Lung (tissue), 12 donors: ENCODE results near the gene HIP1R. TPM values are rescaled to one million over a fixed set of nuclear protein-coding genes. Genes with fewer than 3 reads are reported as not detected.

Experiments used
- ATAC-seq: fragments of 200-7000 bp; cut with Tn5 transposase; one replicate; pipeline ENCODE4 v1.9.1; 2020; ENCODE audit warnings: moderate number of reproducible peaks; ENCODE audit not compliant: insufficient read depth, low FRiP score
- DNase-seq, 3 donors: peaks; one replicate each; pipeline ENCODE4 v3.0.0-alpha.2; 2013 to 2017
- H3K27ac ChIP-seq, 2 donors: one replicate each; pipeline ENCODE4 v1.5.1; 2013; ENCODE audit warnings: mild to moderate bottlenecking in 2 of 2, moderate library complexity in 2 of 2, control low read depth in 1 of 2, inconsistent platforms in 1 of 2, low read depth in 1 of 2, low read length in 1 of 2
- H3K27me3 ChIP-seq, 3 donors: one replicate each; pipeline ENCODE4 v1.5.1; 2013; ENCODE audit warnings: low read length in 2 of 3; ENCODE audit not compliant: control insufficient read depth in 3 of 3, insufficient read depth in 3 of 3
- H3K36me3 ChIP-seq, 4 donors: one replicate each; pipeline ENCODE4 v1.5.1; 2013; ENCODE audit warnings: low read length in 4 of 4, mild to moderate bottlenecking in 1 of 4, moderate library complexity in 1 of 4; ENCODE audit not compliant: control insufficient read depth in 4 of 4, insufficient read depth in 4 of 4
- H3K4me1 ChIP-seq, 5 donors: one replicate each; pipeline ENCODE4 v1.5.1; 2013; ENCODE audit warnings: low read length in 5 of 5, mild to moderate bottlenecking in 2 of 5, moderate library complexity in 1 of 5; ENCODE audit not compliant: control insufficient read depth in 5 of 5, insufficient read depth in 5 of 5
- H3K4me3 ChIP-seq: one replicate; pipeline ENCODE4 v1.5.1; 2013; ENCODE audit warnings: mild to moderate bottlenecking, control low read depth, moderate library complexity
- H3K9ac ChIP-seq, 2 donors: one replicate each; pipeline ENCODE4 v1.5.1; 2013; ENCODE audit warnings: low read length in 2 of 2, control low read depth in 1 of 2; ENCODE audit not compliant: insufficient read depth in 1 of 2
- H3K9me3 ChIP-seq, 4 donors: one replicate each; pipeline ENCODE4 v1.5.1; 2013; ENCODE audit warnings: low read length in 3 of 4, mild to moderate bottlenecking in 1 of 4, moderate library complexity in 1 of 4; ENCODE audit not compliant: control insufficient read depth in 4 of 4, insufficient read depth in 3 of 4
- WGBS, 2 donors: extraction: QIAGEN DNeasy Blood & Tissue Kit; methylation state at CpG; one replicate each; pipeline ENCODE4 v1.1.7; 2013; 5-methylcytosine and 5-hydroxymethylcytosine counted together
- polyA plus RNA-seq, 2 donors: library from polyadenylated mRNA; stranded (reverse); fragments of 200-250 nt; gene quantifications; one replicate each; pipeline ENCODE4 v1.2.1, GENCODE V29; 2013
- total RNA-seq, 2 donors: library from RNA; depleted of rRNA in 1 of 2; stranded (reverse); fragments of >200 nt in 1 of 2; gene quantifications; one replicate each; pipeline ENCODE4 v1.2.1, GENCODE V29; 2014 to 2021
- TF ChIP-seq, protein P1 (sequence below): IDR thresholded peaks from 2 replicates; pipeline ENCODE4 v1.5.1; 2012; ENCODE audit warnings: mild to moderate bottlenecking; ENCODE audit errors: control extremely low read depth, extremely low read depth
- donor health status: control.
- donor health status: control.
- donor health status: Bipolar disorder and iron deficiency.
- donor health status: healthy.
- donor health status: DM: yes; HTN: yes; CAD: no.

The HIP1R gene
- total and polyA plus RNA-seq, 4 donors, result 33.8 to 56.3 (median 35.4) TPM

DNA sequence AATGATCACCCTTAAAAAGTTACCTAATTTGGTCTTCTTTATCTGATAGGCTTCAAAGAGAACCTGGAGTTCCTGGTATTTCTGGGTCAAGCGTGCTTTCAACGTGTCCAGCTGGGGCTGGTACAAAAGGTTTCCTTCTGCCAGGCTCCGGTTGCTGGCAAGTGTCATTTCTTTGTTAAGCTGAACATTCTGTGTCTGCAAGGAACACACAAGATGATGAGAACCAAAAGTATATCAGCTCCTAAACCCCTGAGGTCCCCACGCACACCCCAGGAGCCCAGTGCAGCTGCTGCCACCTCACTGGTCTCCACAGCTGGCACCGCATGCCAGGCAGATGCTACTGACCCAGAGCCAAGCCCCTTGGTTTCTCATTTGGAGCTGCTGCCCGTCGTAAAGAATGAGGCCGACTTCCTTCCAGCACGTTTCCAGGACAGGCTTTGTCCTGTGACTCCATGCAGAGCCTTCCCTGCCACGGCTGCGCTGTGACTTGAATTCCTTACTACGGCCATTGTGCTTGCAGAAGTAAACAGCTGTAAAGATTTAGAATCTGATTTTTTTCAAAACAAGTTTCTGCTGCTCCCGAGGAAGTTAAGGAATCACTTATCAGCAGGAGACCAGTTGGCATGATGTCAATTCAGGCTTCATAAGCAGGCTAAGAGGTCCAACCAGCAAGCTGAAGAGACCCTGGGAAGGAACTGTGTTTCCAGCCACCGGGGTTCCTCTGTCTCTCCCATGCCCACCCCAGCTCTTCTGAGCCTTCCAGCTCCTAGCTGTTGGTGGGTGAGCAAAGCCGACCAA lies 35.8 kb downstream of the HIP1R start:
- peak overlapping the region; percentile 83 to 96 for H3K27ac ChIP-seq
- ATAC-seq, result no peak
- 19 to 22% methylated on average over 15 of the region's 15 CpGs for WGBS, 2 donors

DNA sequence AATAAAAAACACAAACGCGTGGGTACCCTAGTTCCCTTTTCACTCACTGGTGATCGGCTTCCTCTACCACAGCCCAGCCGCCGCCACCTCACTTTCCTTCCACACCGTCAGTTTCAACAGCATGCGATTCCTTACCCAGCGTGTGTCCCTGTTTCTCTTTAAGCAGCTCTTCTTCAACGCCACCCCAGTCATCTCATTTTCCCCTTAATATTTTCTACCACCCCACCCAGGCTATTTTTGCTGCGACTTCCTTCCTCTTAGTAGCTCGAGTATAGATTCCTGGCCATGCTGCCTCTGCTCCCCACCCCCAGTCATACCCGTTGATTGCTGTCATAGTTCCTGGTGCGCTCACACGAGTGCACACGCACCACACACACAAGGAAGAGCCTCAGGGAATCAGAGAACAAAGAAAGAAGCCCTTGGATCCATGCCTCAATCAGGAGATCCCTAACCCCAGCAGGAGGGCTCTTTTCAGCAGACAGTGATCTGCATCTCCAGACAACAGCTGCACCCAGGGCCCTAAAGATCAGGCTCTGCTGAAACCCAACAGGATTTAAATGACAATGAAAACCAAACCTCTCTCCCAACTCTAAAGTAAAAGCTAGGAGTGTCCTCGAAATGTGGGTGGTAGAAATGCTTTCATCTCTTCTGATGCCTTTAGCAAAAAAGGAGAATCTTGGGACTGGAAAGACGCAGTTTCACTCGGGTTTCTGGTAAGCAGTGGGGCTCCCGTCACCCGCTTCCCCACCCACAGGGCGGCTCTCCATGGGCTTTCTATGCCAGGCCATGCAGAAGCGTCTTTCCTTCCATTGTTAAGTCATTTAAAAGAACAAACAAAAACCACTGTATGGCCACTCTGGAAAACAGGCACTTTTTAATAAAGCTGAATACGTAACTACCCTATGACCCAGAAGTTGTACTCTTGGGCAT lies 36.9 kb downstream of the HIP1R start:
- no peaks in the 10 kb centered on the region for H3K9me3 ChIP-seq
- H3K4me1 ChIP-seq, result peaks cover 24 to 42% (median 37%) of the 10 kb centered on the region in 5 donors
- peak overlapping the region in 1 of 2 donors; percentile 86 for H3K9ac ChIP-seq
- no peak overlapping the region for H3K4me3 ChIP-seq
- 13 to 18% methylated on average over 23 of the region's 23 CpGs for WGBS, 2 donors
- peak; percentile 76 to 87 (median 83) for DNase-seq
- TF ChIP-seq, protein P1, sequence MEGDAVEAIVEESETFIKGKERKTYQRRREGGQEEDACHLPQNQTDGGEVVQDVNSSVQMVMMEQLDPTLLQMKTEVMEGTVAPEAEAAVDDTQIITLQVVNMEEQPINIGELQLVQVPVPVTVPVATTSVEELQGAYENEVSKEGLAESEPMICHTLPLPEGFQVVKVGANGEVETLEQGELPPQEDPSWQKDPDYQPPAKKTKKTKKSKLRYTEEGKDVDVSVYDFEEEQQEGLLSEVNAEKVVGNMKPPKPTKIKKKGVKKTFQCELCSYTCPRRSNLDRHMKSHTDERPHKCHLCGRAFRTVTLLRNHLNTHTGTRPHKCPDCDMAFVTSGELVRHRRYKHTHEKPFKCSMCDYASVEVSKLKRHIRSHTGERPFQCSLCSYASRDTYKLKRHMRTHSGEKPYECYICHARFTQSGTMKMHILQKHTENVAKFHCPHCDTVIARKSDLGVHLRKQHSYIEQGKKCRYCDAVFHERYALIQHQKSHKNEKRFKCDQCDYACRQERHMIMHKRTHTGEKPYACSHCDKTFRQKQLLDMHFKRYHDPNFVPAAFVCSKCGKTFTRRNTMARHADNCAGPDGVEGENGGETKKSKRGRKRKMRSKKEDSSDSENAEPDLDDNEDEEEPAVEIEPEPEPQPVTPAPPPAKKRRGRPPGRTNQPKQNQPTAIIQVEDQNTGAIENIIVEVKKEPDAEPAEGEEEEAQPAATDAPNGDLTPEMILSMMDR, result no peak
- H3K27me3 ChIP-seq, result no peaks in the 10 kb centered on the region
- ATAC-seq, result peak; percentile 55
- peaks cover 0 to 31% (median 20%) of the 10 kb centered on the region in 4 donors for H3K36me3 ChIP-seq
- peak overlapping the region; percentile 83 to 96 for H3K27ac ChIP-seq

More for the DNA sequence above, 35.8 kb downstream of the HIP1R start:
- Histone ChIP-seq H3K36me3 (peaks cover 0 to 37% (median 21%) of the 10 kb centered on the region in 4 donors), H3K9ac (peak overlapping the region in 1 of 2 donors; percentile 86), H3K4me3 (no peak overlapping the region), H3K27me3 (no peaks in the 10 kb centered on the region), H3K4me1 (peaks cover 24 to 37% (median 37%) of the 10 kb centered on the region in 5 donors), H3K9me3 (no peaks in the 10 kb centered on the region)
- TF ChIP-seq, protein P1, result no peak
- peak; percentile 71 to 95 (median 90) for DNase-seq

DNA sequence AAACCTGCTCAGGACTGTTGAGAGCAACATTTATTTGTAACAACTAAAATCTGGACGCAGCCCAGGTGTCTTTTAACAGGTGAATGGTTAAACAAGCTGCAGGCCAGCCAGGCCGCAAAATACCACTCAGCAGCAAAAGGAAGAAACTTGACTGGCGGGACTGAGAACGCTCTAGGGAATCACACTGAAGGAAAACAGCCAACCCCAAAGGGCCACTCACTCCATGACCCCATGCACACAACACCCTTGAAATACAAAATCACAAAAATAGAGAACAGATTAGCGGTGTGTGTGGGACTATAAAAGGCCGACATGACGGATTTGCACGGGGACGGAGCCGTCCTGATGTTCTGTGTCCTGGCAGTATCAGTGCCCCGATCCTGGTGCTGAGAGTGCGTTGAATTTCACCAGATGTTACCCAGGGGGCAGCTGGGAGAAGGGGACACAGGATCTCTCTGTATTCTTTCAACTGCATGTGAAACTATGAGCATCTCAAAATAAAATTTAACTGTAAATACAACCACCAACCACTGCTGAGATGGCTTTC lies 37.6 kb downstream of the HIP1R start:
- Histone ChIP-seq H3K9me3 (no peaks in the 10 kb centered on the region), H3K27me3 (no peaks in the 10 kb centered on the region), H3K9ac (peak overlapping the region in 1 of 2 donors; percentile 86), H3K36me3 (peaks cover 0 to 26% (median 17%) of the 10 kb centered on the region in 4 donors), H3K27ac (peak overlapping the region; percentile 83 to 84), H3K4me3 (no peak overlapping the region), H3K4me1 (peaks cover 24 to 42% (median 37%) of the 10 kb centered on the region in 5 donors)
- WGBS, 2 donors, result 58 to 65% methylated on average over 12 of the region's 12 CpGs
- ATAC-seq, result no peak
- DNase-seq, result peak in 1 of 3 donors; percentile 17
- TF ChIP-seq, protein P1, result no peak
